ENCODE results near the gene PI4KA.

PI4KA gene

DNA sequence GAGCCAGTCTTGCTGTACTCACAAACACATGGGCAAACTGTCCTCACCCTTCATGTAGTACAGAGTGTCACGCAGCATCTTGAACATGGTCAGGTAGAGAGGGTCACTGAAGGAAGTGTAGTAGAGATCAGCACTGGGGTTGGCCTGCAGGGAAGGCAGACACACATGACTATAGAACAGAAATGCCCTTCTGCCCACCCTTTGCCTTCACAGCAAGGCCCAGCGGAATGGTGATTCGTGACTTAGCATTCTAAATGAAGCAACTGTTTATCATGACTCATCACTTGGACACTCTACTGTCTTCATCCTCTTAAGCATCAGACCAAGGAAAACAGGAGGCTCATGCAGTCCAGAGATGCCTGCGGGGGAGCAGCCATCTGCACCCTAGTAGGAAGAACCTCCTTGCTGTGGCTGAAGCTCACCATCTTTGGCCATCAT lies 51.3 kb downstream of the PI4KA start:
- Histone ChIP-seq H3K27ac (ENCODE audit: low read depth, low read length) (no peak overlapping the region), H3K9ac (ENCODE audit: low read depth in 1 of 2, low read length in 2 of 2) (no peak overlapping the region), H3K4me3 (ENCODE audit: low read depth in 1 of 2, low read length in 2 of 2) (no peak overlapping the region), H3K36me3 (ENCODE audit: control insufficient read depth in 1 of 2, insufficient read depth in 2 of 2, low read length in 2 of 2) (peaks cover 35 to 81% of the 10 kb centered on the region in 2 donors), H3K9me3 (ENCODE audit: control insufficient read depth in 1 of 2, low read length in 2 of 2) (no peaks in the 10 kb centered on the region), H3K27me3 (ENCODE audit: control insufficient read depth in 1 of 2, insufficient read depth in 2 of 2, low read length in 2 of 2) (no peaks in the 10 kb centered on the region), H3K4me1 (ENCODE audit: control insufficient read depth in 1 of 2, insufficient read depth in 2 of 2, low read length in 2 of 2) (no peaks in the 10 kb centered on the region)

- H3K27me3 ChIP-seq (ENCODE audit: control insufficient read depth in 1 of 2, insufficient read depth in 2 of 2, low read length in 2 of 2): no peaks in the 10 kb centered on the region
- no peaks in the 10 kb centered on the region for H3K4me1 ChIP-seq (ENCODE audit: control insufficient read depth in 1 of 2, insufficient read depth in 2 of 2, low read length in 2 of 2)
- H3K27ac ChIP-seq (ENCODE audit: low read depth, low read length): no peak overlapping the region
- no peak overlapping the region for H3K9ac ChIP-seq (ENCODE audit: low read depth in 1 of 2, low read length in 2 of 2)
- no peak overlapping the region for H3K4me3 ChIP-seq (ENCODE audit: low read depth in 1 of 2, low read length in 2 of 2)
- H3K36me3 ChIP-seq (ENCODE audit: control insufficient read depth in 1 of 2, insufficient read depth in 2 of 2, low read length in 2 of 2): peaks cover 41 to 84% of the 10 kb centered on the region in 2 donors
- no peaks in the 10 kb centered on the region for H3K9me3 ChIP-seq (ENCODE audit: control insufficient read depth in 1 of 2, low read length in 2 of 2)
Measured at GRCh38 chr22:20805972-20806471, 52.6 kb downstream of the PI4KA start.

GRCh38 chr22:20804650-20805049 lies 54.0 kb downstream of the PI4KA start:
- no peak overlapping the region for H3K4me3 ChIP-seq (ENCODE audit: low read depth in 1 of 2, low read length in 2 of 2)
- H3K27me3 ChIP-seq (ENCODE audit: control insufficient read depth in 1 of 2, insufficient read depth in 2 of 2, low read length in 2 of 2): no peaks in the 10 kb centered on the region
- no peak overlapping the region for H3K27ac ChIP-seq (ENCODE audit: low read depth, low read length)
- H3K9ac ChIP-seq (ENCODE audit: low read depth in 1 of 2, low read length in 2 of 2): no peak overlapping the region
- no peaks in the 10 kb centered on the region for H3K9me3 ChIP-seq (ENCODE audit: control insufficient read depth in 1 of 2, low read length in 2 of 2)
- peaks cover 35 to 80% of the 10 kb centered on the region in 2 donors for H3K36me3 ChIP-seq (ENCODE audit: control insufficient read depth in 1 of 2, insufficient read depth in 2 of 2, low read length in 2 of 2)
- H3K4me1 ChIP-seq (ENCODE audit: control insufficient read depth in 1 of 2, insufficient read depth in 2 of 2, low read length in 2 of 2): no peaks in the 10 kb centered on the region

DNA sequence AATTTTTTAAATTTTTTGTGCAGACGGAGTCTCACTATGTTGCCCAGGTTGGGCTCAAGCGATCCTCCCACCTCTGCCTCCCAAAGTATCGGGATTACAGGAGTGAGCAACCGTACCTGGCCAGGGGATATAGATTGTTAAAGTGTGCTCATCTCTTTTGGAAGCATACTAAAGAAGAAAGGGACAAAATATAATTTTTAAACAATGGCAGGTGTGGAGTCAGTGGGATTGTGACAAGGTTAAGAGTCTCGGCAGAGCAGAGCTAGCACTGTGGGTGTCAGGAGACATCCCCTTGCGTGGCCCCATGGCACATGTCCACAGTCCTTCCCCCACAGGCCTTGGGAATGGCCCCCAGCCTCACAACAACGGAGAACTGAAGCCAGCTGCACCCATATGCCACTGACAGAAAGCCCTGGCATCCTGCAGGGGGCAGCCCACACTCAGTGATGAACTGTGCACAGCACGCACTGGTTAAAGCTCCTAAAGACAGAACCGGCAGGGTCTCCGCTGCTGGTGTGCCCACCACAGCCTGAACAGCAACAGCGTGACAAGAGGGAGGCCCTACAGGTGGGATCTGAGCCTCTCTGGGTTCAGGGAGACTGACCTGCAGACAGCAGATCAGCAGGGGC lies 54.8 kb downstream of the PI4KA start:
- peaks cover 43 to 80% of the 10 kb centered on the region in 2 donors for H3K36me3 ChIP-seq (ENCODE audit: control insufficient read depth in 1 of 2, insufficient read depth in 2 of 2, low read length in 2 of 2)
- H3K9ac ChIP-seq (ENCODE audit: low read depth in 1 of 2, low read length in 2 of 2): no peak overlapping the region
- no peaks in the 10 kb centered on the region for H3K4me1 ChIP-seq (ENCODE audit: control insufficient read depth in 1 of 2, insufficient read depth in 2 of 2, low read length in 2 of 2)
- H3K27me3 ChIP-seq (ENCODE audit: control insufficient read depth in 1 of 2, insufficient read depth in 2 of 2, low read length in 2 of 2): no peaks in the 10 kb centered on the region
- H3K4me3 ChIP-seq (ENCODE audit: low read depth in 1 of 2, low read length in 2 of 2): no peak overlapping the region
- H3K27ac ChIP-seq (ENCODE audit: low read depth, low read length): no peak overlapping the region
- no peaks in the 10 kb centered on the region for H3K9me3 ChIP-seq (ENCODE audit: control insufficient read depth in 1 of 2, low read length in 2 of 2)

GRCh38 chr22:20802922-20803553 lies 55.6 kb downstream of the PI4KA start:
- Histone ChIP-seq H3K36me3 (ENCODE audit: control insufficient read depth in 1 of 2, insufficient read depth in 2 of 2, low read length in 2 of 2) (peaks cover 51 to 86% of the 10 kb centered on the region in 2 donors), H3K27me3 (ENCODE audit: control insufficient read depth in 1 of 2, insufficient read depth in 2 of 2, low read length in 2 of 2) (no peaks in the 10 kb centered on the region), H3K27ac (ENCODE audit: low read depth, low read length) (no peak overlapping the region), H3K4me1 (ENCODE audit: control insufficient read depth in 1 of 2, insufficient read depth in 2 of 2, low read length in 2 of 2) (no peaks in the 10 kb centered on the region), H3K9me3 (ENCODE audit: control insufficient read depth in 1 of 2, low read length in 2 of 2) (no peaks in the 10 kb centered on the region), H3K4me3 (ENCODE audit: low read depth in 1 of 2, low read length in 2 of 2) (no peak overlapping the region), H3K9ac (ENCODE audit: low read depth in 1 of 2, low read length in 2 of 2) (no peak overlapping the region)

GRCh38 chr22:20802452-20802851 lies 56.2 kb downstream of the PI4KA start:
- Histone ChIP-seq H3K9ac (ENCODE audit: low read depth in 1 of 2, low read length in 2 of 2) (no peak overlapping the region), H3K4me3 (ENCODE audit: low read depth in 1 of 2, low read length in 2 of 2) (no peak overlapping the region), H3K27ac (ENCODE audit: low read depth, low read length) (no peak overlapping the region), H3K36me3 (ENCODE audit: control insufficient read depth in 1 of 2, insufficient read depth in 2 of 2, low read length in 2 of 2) (peaks cover 54 to 87% of the 10 kb centered on the region in 2 donors), H3K4me1 (ENCODE audit: control insufficient read depth in 1 of 2, insufficient read depth in 2 of 2, low read length in 2 of 2) (no peaks in the 10 kb centered on the region), H3K27me3 (ENCODE audit: control insufficient read depth in 1 of 2, insufficient read depth in 2 of 2, low read length in 2 of 2) (no peaks in the 10 kb centered on the region), H3K9me3 (ENCODE audit: control insufficient read depth in 1 of 2, low read length in 2 of 2) (no peaks in the 10 kb centered on the region)

DNA sequence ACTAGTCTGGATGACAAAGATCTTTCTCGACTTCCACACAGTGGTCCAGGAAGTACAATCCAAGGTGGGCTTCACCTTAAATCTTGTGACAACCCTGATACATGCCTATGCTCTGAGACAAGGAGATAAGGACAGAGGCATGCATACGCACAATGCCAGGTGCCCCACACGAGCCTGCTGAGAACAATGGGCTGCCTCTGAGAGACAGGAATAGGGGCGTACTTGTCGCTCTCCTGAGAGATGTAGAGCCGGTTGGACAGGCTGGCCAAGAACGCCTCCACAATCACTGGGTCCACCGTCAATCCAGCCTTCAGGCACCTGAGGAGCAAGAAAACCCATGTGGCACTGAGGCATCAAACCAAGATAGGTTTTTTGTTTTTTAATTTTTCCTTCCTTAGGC lies 59.2 kb downstream of the PI4KA start:
- H3K27me3 ChIP-seq (ENCODE audit: control insufficient read depth in 1 of 2, insufficient read depth in 2 of 2, low read length in 2 of 2): no peaks in the 10 kb centered on the region
- H3K9ac ChIP-seq (ENCODE audit: low read depth in 1 of 2, low read length in 2 of 2): no peak overlapping the region
- H3K27ac ChIP-seq (ENCODE audit: low read depth, low read length): no peak overlapping the region
- no peaks in the 10 kb centered on the region for H3K4me1 ChIP-seq (ENCODE audit: control insufficient read depth in 1 of 2, insufficient read depth in 2 of 2, low read length in 2 of 2)
- H3K36me3 ChIP-seq (ENCODE audit: control insufficient read depth in 1 of 2, insufficient read depth in 2 of 2, low read length in 2 of 2): peaks cover 53 to 84% of the 10 kb centered on the region in 2 donors
- no peaks in the 10 kb centered on the region for H3K9me3 ChIP-seq (ENCODE audit: control insufficient read depth in 1 of 2, low read length in 2 of 2)
- no peak overlapping the region for H3K4me3 ChIP-seq (ENCODE audit: low read depth in 1 of 2, low read length in 2 of 2)

GRCh38 chr22:20798974-20799373 lies 59.6 kb downstream of the PI4KA start:
- no peak overlapping the region for H3K9ac ChIP-seq (ENCODE audit: low read depth in 1 of 2, low read length in 2 of 2)
- no peaks in the 10 kb centered on the region for H3K9me3 ChIP-seq (ENCODE audit: control insufficient read depth in 1 of 2, low read length in 2 of 2)
- H3K4me1 ChIP-seq (ENCODE audit: control insufficient read depth in 1 of 2, insufficient read depth in 2 of 2, low read length in 2 of 2): no peaks in the 10 kb centered on the region
- peaks cover 52 to 79% of the 10 kb centered on the region in 2 donors for H3K36me3 ChIP-seq (ENCODE audit: control insufficient read depth in 1 of 2, insufficient read depth in 2 of 2, low read length in 2 of 2)
- no peaks in the 10 kb centered on the region for H3K27me3 ChIP-seq (ENCODE audit: control insufficient read depth in 1 of 2, insufficient read depth in 2 of 2, low read length in 2 of 2)
- no peak overlapping the region for H3K27ac ChIP-seq (ENCODE audit: low read depth, low read length)
- no peak overlapping the region for H3K4me3 ChIP-seq (ENCODE audit: low read depth in 1 of 2, low read length in 2 of 2)

DNA sequence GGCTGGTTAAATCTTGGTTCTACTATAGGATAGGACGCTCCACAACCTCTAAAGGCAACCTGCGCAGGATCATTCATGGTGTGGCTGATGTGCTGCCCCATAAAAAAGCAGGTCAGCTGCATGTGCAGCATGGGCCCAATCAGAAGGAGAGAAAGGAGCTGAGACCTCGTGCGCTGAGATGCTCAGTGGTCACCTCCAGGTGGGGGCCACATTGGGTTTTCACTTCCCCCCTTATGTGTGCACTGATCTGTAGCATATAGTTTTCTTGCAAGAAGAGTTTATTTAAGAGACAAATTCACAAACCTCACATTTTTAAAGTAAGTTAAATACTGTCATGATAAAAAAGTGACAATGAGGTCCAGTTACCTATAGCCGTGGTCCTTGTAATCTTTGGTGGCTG lies 60.4 kb downstream of the PI4KA start:
- H3K36me3 ChIP-seq (ENCODE audit: control insufficient read depth in 1 of 2, insufficient read depth in 2 of 2, low read length in 2 of 2): peaks cover 49 to 73% of the 10 kb centered on the region in 2 donors
- no peaks in the 10 kb centered on the region for H3K27me3 ChIP-seq (ENCODE audit: control insufficient read depth in 1 of 2, insufficient read depth in 2 of 2, low read length in 2 of 2)
- H3K27ac ChIP-seq (ENCODE audit: low read depth, low read length): no peak overlapping the region
- H3K9ac ChIP-seq (ENCODE audit: low read depth in 1 of 2, low read length in 2 of 2): no peak overlapping the region
- H3K9me3 ChIP-seq (ENCODE audit: control insufficient read depth in 1 of 2, low read length in 2 of 2): no peaks in the 10 kb centered on the region
- no peak overlapping the region for H3K4me3 ChIP-seq (ENCODE audit: low read depth in 1 of 2, low read length in 2 of 2)
- no peaks in the 10 kb centered on the region for H3K4me1 ChIP-seq (ENCODE audit: control insufficient read depth in 1 of 2, insufficient read depth in 2 of 2, low read length in 2 of 2)

- Histone ChIP-seq H3K9me3 (ENCODE audit: control insufficient read depth in 1 of 2, low read length in 2 of 2) (no peaks in the 10 kb centered on the region), H3K27ac (ENCODE audit: low read depth, low read length) (no peak overlapping the region), H3K9ac (ENCODE audit: low read depth in 1 of 2, low read length in 2 of 2) (no peak overlapping the region), H3K4me3 (ENCODE audit: low read depth in 1 of 2, low read length in 2 of 2) (no peak overlapping the region), H3K27me3 (ENCODE audit: control insufficient read depth in 1 of 2, insufficient read depth in 2 of 2, low read length in 2 of 2) (no peaks in the 10 kb centered on the region), H3K36me3 (ENCODE audit: control insufficient read depth in 1 of 2, insufficient read depth in 2 of 2, low read length in 2 of 2) (peaks cover 48 to 68% of the 10 kb centered on the region in 2 donors), H3K4me1 (ENCODE audit: control insufficient read depth in 1 of 2, insufficient read depth in 2 of 2, low read length in 2 of 2) (no peaks in the 10 kb centered on the region)
Measured at GRCh38 chr22:20796731-20797130, 61.9 kb downstream of the PI4KA start.

All from duodenal mucosa (tissue), 2 donors.